Medulla oblongata (tissue), 1 donor: ENCODE data around the gene CELSR1.
"Not testable (repeated sequence)": the region's sequence is repeated elsewhere in the genome, so short reads cannot be mapped to it uniquely, and the experiment has no call there.

Experiments used
- DNase-seq: peaks from one replicate; pipeline ENCODE4 v3.0.0-alpha.2; 2015; ENCODE audit errors: extremely low spot score

Gene CELSR1

GRCh38 chr22:46512683-46513082 is 24.7 kb downstream of the CELSR1 start:
- no peak for DNase-seq

GRCh38 chr22:46512039-46512370 is 25.4 kb downstream of the CELSR1 start:
- DNase-seq = no peak

- no peak for DNase-seq
Measured at GRCh38 chr22:46511151-46512038, 26.0 kb downstream of the CELSR1 start.

GRCh38 chr22:46509416-46510089 is 27.9 kb downstream of the CELSR1 start:
- no peak for DNase-seq

- no peak for DNase-seq
Measured at GRCh38 chr22:46508491-46508999, 28.9 kb downstream of the CELSR1 start.

DNA sequence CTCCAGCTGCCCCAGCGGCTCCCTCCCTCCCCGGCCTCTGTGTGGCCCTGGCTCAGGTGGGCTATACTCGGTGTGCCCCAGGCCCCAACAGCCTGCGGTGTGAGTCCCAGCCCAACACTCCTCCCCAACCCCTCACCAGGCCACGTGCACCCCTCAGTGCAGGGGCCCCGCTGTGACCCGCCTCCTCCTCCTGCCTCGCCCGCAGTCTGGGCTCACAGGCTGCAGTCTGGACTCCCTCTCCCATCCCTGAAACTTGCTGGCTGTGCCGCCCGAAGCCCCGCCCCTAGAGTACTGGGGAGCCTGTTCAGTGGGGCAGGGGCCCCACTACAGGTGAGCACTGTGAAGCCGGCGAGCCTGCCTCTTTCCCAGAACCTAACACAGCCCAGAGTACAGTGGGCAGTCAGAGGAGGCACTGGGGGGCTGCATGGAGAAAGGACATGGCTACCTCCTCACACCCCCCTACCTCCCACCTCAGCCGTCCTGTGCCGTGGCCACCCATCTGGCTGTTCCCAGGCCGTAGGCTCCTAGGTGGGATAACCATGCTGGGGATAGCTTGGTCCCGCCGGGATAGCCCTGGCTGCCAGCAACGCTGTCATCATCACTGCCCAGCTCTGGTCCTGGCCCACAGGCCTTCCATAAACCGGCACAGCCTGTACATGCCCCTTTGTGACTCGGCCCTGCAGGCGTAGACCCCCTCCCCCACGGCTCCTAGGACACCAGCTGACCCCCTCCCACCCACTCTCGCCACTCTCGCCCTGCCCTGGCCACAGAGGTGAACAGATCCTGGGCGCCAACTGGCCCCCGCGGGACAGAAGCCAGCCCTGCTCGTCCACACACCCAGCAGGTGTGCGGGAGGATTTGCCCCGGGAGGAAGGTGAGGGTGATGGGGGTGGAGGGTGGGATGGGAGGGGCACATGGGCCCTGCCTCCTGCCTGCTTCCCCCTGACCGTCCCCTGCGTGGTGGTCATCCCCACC is 29.7 kb downstream of the CELSR1 start:
- DNase-seq = no peak

DNA sequence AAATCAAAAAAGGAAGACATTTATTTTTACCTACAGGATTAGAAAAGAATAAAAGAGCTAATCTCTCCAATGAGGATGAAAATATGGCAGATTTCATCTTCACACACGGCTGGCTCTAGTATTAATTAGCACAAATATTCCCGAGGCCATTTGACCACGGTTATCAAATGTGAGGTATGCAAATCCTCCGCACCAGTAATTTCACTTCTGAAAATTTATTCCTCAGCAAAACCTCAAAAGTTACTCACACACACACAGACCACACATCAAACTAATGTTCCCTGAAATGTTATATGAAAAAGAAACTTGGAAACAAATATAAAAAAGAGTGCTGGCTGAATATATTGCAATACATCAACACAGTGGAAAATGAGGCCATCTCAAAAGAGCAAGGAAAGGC is 32.8 kb downstream of the CELSR1 start:
- DNase-seq = no peak

- DNase-seq = no peak
Measured at GRCh38 chr22:46502440-46503175, 34.8 kb downstream of the CELSR1 start.

- DNase-seq = no peak
Measured at GRCh38 chr22:46501701-46502100, 35.7 kb downstream of the CELSR1 start.

- DNase-seq = not testable (repeated sequence)
Measured at GRCh38 chr22:46501265-46501664, 36.2 kb downstream of the CELSR1 start.

GRCh38 chr22:46500201-46500600 is 37.2 kb downstream of the CELSR1 start:
- peak; percentile 19 for DNase-seq

DNA sequence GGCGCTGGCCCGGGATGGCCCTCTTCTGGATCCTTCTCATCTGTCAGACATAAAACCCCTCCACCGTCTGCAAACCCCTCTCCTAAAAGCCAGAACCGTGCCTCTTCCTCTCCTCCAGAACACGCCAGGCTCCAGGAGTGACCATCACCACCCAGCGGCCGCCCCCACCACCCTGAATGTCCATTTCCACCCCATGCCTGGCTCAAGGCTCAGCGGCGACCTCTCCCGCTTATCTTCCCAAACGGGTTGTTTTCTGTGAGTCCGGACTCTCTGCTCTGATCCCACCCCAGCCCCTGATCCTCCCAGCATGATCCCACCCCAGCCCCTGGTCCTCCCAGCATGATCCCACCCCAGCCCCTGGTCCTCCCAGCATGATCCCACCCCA is 37.6 kb downstream of the CELSR1 start:
- no peak for DNase-seq

GRCh38 chr22:46491946-46492345 is 45.5 kb downstream of the CELSR1 start:
- DNase-seq = no peak

GRCh38 chr22:46490538-46490937 is 46.9 kb downstream of the CELSR1 start:
- DNase-seq = no peak

DNA sequence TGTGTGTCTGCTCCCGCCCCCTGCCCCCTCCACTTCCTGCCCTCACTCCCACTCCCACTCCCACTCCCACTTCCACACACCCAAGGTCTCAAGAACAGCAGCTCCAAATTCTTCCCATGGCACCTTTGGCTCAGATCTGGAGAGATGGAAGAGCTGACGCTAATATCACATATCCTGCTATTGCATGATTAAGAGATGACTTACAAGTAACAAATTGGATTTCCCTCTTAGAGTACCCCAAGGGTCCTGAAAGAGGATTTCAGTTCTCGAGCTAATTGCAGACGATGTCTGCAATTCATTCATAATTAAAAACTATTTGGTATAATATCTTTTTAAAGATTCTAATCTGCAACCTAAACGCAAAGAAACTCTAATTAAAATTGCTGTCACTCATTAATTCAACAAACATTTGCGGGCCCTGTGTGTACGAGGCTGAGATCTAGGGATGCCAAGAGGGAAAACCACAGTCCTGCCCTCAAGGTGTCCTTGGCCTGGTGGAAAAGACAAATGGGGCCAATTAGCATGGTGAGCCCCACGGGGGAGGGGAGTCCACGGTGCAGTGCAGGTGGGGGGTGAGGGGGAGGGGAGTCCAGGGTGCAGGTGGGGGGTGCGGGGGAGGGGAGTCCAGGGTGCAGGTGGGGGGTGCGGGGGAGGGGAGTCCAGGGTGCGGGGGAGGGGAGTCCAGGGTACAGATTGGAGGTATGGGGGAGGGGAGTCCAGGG is 50.3 kb downstream of the CELSR1 start:
- no peak for DNase-seq

GRCh38 chr22:46484861-46485595 is 52.4 kb downstream of the CELSR1 start:
- no peak for DNase-seq

DNA sequence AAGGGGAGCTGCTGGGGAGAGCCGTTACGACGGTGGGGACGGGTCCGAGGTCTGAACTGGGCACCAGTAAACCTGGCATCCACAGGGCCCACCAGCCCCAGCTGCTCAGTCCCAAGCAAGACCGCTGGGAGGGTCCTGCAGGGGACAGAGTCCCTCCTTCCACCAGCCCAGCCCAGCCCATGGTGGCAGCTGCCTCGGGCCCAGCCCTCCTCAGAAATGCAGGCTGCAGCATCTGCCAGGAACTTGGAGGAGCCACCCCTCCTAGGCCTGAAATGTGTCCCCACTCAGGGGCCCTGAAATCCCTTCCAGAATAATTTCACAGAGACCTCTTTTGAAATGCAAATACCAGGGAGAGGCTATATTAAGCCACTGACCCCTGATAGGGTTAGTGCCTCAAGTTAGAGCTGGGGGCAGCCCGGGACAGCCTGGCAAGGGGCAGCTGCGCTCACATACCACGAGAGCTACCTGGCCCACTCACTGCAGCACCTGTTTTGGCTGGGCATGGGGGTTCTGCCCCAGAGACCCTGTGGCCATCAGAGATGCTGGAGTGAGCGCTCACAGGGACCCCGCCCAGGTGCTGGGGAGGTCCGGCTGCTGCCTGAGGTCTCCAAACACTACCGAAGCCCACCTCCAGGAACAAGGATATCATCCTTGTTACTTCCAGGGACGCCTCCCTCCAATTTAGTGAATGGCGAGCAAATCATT is 53.1 kb downstream of the CELSR1 start:
- DNase-seq = no peak

GRCh38 chr22:46483353-46483752 is 54.1 kb downstream of the CELSR1 start:
- no peak for DNase-seq

DNA sequence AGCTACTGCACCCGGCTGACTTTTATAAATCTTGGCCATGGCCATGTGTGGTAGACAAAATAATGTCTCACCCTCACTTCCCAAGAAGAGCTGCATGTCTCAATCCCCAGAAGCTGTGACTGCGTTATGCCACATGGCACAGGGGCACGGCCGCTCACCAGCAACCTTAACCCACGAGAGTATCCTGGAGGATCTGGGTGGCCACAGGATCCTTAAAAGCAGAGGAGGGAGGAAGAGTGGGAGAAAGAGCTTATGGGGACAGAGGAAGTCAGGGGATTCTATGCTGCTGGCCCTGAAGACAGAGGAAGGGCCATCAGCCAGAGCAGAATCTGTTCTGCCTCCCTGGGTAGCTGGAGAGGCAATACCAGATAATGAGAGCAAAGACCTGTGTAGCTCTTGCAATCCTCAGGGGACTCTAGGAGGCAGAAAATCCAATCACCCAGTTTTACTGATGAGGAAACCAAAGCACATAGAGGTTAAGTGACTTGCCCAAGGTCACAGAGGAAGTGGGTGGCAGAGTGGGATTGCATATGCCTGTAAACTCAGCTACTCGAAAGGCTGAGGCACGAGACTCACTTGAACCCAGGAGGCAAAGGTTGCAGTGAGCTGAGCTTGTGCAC is 55.3 kb downstream of the CELSR1 start:
- no peak for DNase-seq
